K562 (cell line): ENCODE data around the gene TMEM143. TPM values are rescaled to one million over a fixed set of nuclear protein-coding genes. Genes with fewer than 3 reads are reported as not detected.

ENCODE experiments used
- BRCA1 ChIP-seq, 2 experiments: fragments of 450-650 bp in 1 of 2; sonication (generic) in 1 of 2; formaldehyde crosslinking in 1 of 2; IDR thresholded peaks; 2 replicates each; pipeline versions ENCODE4 v1.5.0 to v1.6.1; 2017 to 2020; ENCODE audit warnings: mild to moderate bottlenecking in 1 of 2, missing genetic modification reagents in 1 of 2
- BRD9 ChIP-seq: fragments of 450-650 bp; IDR thresholded peaks from 2 replicates; pipeline ENCODE4 v1.6.1; 2018; ENCODE audit warnings: low read depth; ENCODE audit not compliant: partially characterized antibody
- IFI16 ChIP-seq: fragments of 250-450 bp; sonication (Bioruptor Pico); IDR thresholded peaks from 2 replicates; pipeline ENCODE4 v2.1.2; 2022; ENCODE audit warnings: mild to moderate bottlenecking, inconsistent platforms
- MYC ChIP-seq, 2 experiments: fragments of 250-450 bp in 1 of 2; sonication (Bioruptor Pico) in 1 of 2; IDR thresholded peaks; 2 replicates each; pipeline versions ENCODE4 v1.5.1 to v1.6.1; 2012 to 2021; ENCODE audit warnings: low read depth in 2 of 2, borderline replicate concordance in 1 of 2, improper control_type of control experiment in 1 of 2, low read length in 1 of 2, mild to moderate bottlenecking in 1 of 2, moderate library complexity in 1 of 2
- NCOA1 ChIP-seq: fragments of 450-650 bp; IDR thresholded peaks from 2 replicates; pipeline ENCODE4 v1.6.1; 2016; ENCODE audit warnings: low read depth
- NCOA6 ChIP-seq: fragments of 450-650 bp; IDR thresholded peaks from 2 replicates; pipeline ENCODE4 v1.6.1; 2017; ENCODE audit warnings: mild to moderate bottlenecking
- NR2C2 ChIP-seq, 2 experiments: fragments of 200-800 bp in 1 of 2; sonication (Bioruptor generic) in 1 of 2; sonication (generic) in 1 of 2; formaldehyde crosslinking in 1 of 2; IDR thresholded peaks; 2 replicates each; pipeline versions ENCODE4 v1.6.1 to v1.8.0; 2016 to 2022; ENCODE audit warnings: mild to moderate bottlenecking in 1 of 2, missing compliant biosample characterization in 1 of 2, missing genetic modification characterization in 1 of 2, missing genetic modification reagents in 1 of 2
- PYGO2 ChIP-seq: fragments of 450-650 bp; IDR thresholded peaks from 2 replicates; pipeline ENCODE4 v1.6.1; 2016; ENCODE audit warnings: mild to moderate bottlenecking, missing genetic modification characterization, moderate library complexity, missing compliant biosample characterization
- RFX5 ChIP-seq: IDR thresholded peaks from 2 replicates; pipeline ENCODE4 v1.6.1; 2011; ENCODE audit warnings: low read depth, mild to moderate bottlenecking, improper control_type of control experiment, low read length
- SP1 ChIP-seq: sonication (generic); formaldehyde crosslinking; IDR thresholded peaks from 2 replicates; pipeline ENCODE4 v1.8.1; 2022; ENCODE audit warnings: mild to moderate bottlenecking, missing genetic modification reagents
- TCF15 ChIP-seq: fragments of 250-450 bp; sonication (Bioruptor Pico); IDR thresholded peaks from 2 replicates; pipeline ENCODE4 v1.8.0; 2022; ENCODE audit warnings: moderate library complexity, mild to moderate bottlenecking, inconsistent platforms
- U2AF2 ChIP-seq: fragments of 200-400 bp; formaldehyde crosslinking; optimal IDR thresholded peaks from 2 replicates; pipeline ENCODE3; 2017; ENCODE audit warnings: low read depth, mild to moderate bottlenecking, low read length
- UBTF ChIP-seq, 2 experiments: IDR thresholded peaks; 2 replicates each; pipeline ENCODE4 v1.6.1; 2012; ENCODE audit warnings: improper control_type of control experiment in 2 of 2, low read depth in 2 of 2, low read length in 2 of 2, borderline replicate concordance in 1 of 2
- ZFP30 ChIP-seq: fragments of 250-450 bp; sonication (Bioruptor Pico); IDR thresholded peaks from 2 replicates; pipeline ENCODE4 v1.8.0; 2022; ENCODE audit warnings: moderate library complexity, mild to moderate bottlenecking, inconsistent platforms, borderline replicate concordance
- ZKSCAN1 ChIP-seq: fragments of 150-350 bp; IDR thresholded peaks from 2 replicates; pipeline ENCODE4 v1.6.1; 2016; ENCODE audit warnings: low read depth, low read length
- ZNF12 ChIP-seq: sonication (generic); formaldehyde crosslinking; IDR thresholded peaks from 2 replicates; pipeline ENCODE4 v1.4.0; 2020; ENCODE audit warnings: mild to moderate bottlenecking, missing genetic modification reagents
- ZNF408 ChIP-seq: fragments of 250-450 bp; sonication (Bioruptor Pico); IDR thresholded peaks from 2 replicates; pipeline ENCODE4 v1.4.0; 2020; ENCODE audit warnings: low read depth, mild to moderate bottlenecking, moderate library complexity
- polyA plus RNA-seq, 8 experiments: library from polyadenylated mRNA; depleted of rRNA in 4 of 8; stranded (reverse) in 5 of 8; unstranded in 3 of 8; fragments of >200 nt; fragmentation: Nextera tagmentation in 2 of 8; fragmentation: Illumina TruSeq in 1 of 8; extraction: Ambion mirVana in 2 of 8; extraction: Trizol in 1 of 8; gene quantifications; 2 replicates each; pipeline versions ENCODE4 v1.2.1 to v1.2.3, GENCODE V29; 2011 to 2014; ENCODE audit warnings: inconsistent platforms in 1 of 8, missing spikeins in 1 of 8
- total RNA-seq, 7 experiments: library from RNA; depleted of rRNA in 6 of 7; stranded (reverse); fragments of >200 nt in 6 of 7; fragmentation: Illumina TruSeq in 2 of 7; extraction: Trizol in 2 of 7; gene quantifications; 2 replicates each; pipeline versions ENCODE4 v1.2.1 to v1.2.3, GENCODE V29; 2011 to 2021; ENCODE audit warnings: low replicate concordance in 1 of 7
- TF ChIP-seq, protein P1 (sequence below): fragments of 450-650 bp; formaldehyde crosslinking; IDR thresholded peaks from 2 replicates; pipeline ENCODE4 v1.4.0; 2020; ENCODE audit warnings: mild to moderate bottlenecking, moderate library complexity
- TF ChIP-seq, protein P2 (sequence below): fragments of 200-800 bp; sonication (Bioruptor generic); IDR thresholded peaks from 2 replicates; pipeline ENCODE4 v1.6.1; 2016; ENCODE audit warnings: missing genetic modification characterization, missing compliant biosample characterization

Gene TMEM143
- total and polyA plus RNA-seq, 9 of the 15 experiments (the other 6 are each of a cell fraction or from before 2014, with no cell fraction given): 0.66 to 8.8 (median 4.3) TPM

DNA sequence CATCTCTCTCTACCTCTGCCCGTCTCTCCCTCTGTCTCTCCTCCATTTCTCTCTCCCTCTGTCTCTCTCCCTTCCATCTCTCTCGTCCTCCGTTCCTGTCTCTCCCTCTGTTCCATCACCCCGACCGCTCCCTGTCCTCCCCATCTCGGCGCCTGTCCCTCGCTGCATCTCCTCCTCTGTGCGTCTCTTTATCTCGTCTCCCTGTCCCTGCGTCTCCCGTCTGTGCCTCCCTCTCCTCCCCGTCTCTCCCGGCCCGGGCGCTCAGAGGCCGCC lies 34.3 kb upstream of the TMEM143 start (continued):
- TF ChIP-seq, protein P1, sequence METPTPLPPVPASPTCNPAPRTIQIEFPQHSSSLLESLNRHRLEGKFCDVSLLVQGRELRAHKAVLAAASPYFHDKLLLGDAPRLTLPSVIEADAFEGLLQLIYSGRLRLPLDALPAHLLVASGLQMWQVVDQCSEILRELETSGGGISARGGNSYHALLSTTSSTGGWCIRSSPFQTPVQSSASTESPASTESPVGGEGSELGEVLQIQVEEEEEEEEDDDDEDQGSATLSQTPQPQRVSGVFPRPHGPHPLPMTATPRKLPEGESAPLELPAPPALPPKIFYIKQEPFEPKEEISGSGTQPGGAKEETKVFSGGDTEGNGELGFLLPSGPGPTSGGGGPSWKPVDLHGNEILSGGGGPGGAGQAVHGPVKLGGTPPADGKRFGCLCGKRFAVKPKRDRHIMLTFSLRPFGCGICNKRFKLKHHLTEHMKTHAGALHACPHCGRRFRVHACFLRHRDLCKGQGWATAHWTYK (CRISPR knock-in tag): no peak; the same call in 1 of the 2 replicates
- TF ChIP-seq PYGO2 (tag) (no peak), RFX5 (no peak), ZFP30 (CRISPR knock-in tag) (no peak), BRD9 (peak; percentile 12), NCOA6 (peak; percentile 60; the same call in 1 of the 2 replicates), ZKSCAN1 (no peak), U2AF2 (no peak), NCOA1 (no peak), SP1 (CRISPR knock-in tag) (0 out of 2 replicates have a peak, but pooled peaks have one; percentile 12), ZNF408 (CRISPR knock-in tag) (no peak), NR2C2 (CRISPR knock-in tag; IDR thresholded peaks at IDR 0.05) (no peak; the same call in 1 of the 2 replicates), NR2C2 (tag; IDR thresholded peaks at IDR 0.05) (no peak), IFI16 (no peak), MYC (IDR thresholded peaks at IDR 0.05; ENCODE audit: low read depth, low read length) (no peak), MYC (CRISPR knock-in tag; IDR thresholded peaks at IDR 0.05; ENCODE audit: borderline replicate concordance, low read depth) (no peak), UBTF (IDR thresholded peaks at IDR 0.05; ENCODE audit: borderline replicate concordance in 1 of 2, low read depth in 2 of 2, low read length in 2 of 2) (no peak; a peak in 1 of 4 replicates), ZNF12 (CRISPR knock-in tag) (no peak), BRCA1 (IDR thresholded peaks at IDR 0.05) (no peak), BRCA1 (CRISPR knock-in tag; IDR thresholded peaks at IDR 0.05) (no peak), TCF15 (CRISPR knock-in tag) (no peak)
- TF ChIP-seq, protein P2, sequence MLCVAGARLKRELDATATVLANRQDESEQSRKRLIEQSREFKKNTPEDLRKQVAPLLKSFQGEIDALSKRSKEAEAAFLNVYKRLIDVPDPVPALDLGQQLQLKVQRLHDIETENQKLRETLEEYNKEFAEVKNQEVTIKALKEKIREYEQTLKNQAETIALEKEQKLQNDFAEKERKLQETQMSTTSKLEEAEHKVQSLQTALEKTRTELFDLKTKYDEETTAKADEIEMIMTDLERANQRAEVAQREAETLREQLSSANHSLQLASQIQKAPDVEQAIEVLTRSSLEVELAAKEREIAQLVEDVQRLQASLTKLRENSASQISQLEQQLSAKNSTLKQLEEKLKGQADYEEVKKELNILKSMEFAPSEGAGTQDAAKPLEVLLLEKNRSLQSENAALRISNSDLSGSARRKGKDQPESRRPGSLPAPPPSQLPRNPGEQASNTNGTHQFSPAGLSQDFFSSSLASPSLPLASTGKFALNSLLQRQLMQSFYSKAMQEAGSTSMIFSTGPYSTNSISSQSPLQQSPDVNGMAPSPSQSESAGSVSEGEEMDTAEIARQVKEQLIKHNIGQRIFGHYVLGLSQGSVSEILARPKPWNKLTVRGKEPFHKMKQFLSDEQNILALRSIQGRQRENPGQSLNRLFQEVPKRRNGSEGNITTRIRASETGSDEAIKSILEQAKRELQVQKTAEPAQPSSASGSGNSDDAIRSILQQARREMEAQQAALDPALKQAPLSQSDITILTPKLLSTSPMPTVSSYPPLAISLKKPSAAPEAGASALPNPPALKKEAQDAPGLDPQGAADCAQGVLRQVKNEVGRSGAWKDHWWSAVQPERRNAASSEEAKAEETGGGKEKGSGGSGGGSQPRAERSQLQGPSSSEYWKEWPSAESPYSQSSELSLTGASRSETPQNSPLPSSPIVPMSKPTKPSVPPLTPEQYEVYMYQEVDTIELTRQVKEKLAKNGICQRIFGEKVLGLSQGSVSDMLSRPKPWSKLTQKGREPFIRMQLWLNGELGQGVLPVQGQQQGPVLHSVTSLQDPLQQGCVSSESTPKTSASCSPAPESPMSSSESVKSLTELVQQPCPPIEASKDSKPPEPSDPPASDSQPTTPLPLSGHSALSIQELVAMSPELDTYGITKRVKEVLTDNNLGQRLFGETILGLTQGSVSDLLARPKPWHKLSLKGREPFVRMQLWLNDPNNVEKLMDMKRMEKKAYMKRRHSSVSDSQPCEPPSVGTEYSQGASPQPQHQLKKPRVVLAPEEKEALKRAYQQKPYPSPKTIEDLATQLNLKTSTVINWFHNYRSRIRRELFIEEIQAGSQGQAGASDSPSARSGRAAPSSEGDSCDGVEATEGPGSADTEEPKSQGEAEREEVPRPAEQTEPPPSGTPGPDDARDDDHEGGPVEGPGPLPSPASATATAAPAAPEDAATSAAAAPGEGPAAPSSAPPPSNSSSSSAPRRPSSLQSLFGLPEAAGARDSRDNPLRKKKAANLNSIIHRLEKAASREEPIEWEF (CRISPR knock-in tag): no peak
